ENCODE data around the gene ACTRT3. TPM values are rescaled to one million over a fixed set of nuclear protein-coding genes. Genes with fewer than 3 reads are reported as not detected.

The ACTRT3 gene
- total and polyA plus RNA-seq, 7 donors = 0.63 to 3.0 (median 0.75) TPM

DNA sequence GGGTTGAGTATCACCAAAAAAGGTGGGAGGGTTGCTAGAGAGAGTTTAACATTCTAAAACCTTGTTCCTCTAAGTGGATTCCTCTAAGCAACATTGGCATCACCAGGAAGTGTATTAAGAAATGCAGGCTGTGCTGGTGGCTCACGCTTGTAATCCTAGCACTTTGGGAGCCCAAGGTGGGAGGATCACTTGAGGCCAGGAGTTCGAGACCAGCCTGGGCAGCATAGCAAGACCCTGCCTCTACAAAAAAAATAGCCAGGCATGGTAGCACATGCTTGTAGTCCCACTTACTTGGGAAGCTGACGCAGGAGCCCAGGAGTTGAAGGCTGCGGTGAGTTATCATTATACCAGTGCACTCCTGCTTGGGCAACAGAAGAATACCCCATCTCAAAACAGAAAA, 8.5 kb upstream of the ACTRT3 start:
- Histone ChIP-seq H3K9me3 (no peaks in the 10 kb centered on the region), H3K27me3 (ENCODE audit: insufficient read depth in 3 of 3, low read length in 2 of 3) (no peaks in the 10 kb centered on the region), H3K4me1 (peaks cover 31% of the 10 kb centered on the region), H3K27ac (no peak overlapping the region), H3K4me3 (no peak overlapping the region), H3K36me3 (ENCODE audit: insufficient read depth in 1 of 2, low read depth in 1 of 2) (peaks cover 22 to 88% of the 10 kb centered on the region in 2 donors)
- DNase-seq = no peak
- intact Hi-C loops (cut with DNase I) = loop anchor here in 1 of 2 donors (5.0 kb wide), 1 partner anchor 189 kb away; the partner anchor contains the start of gene SEC62
- no peak for ATAC-seq
- TF ChIP-seq CTCF (IDR thresholded peaks at IDR 0.05) = no peak
- 69 to 96% (median 85%) methylated on average over 4 of the region's 4 CpGs for WGBS, 3 donors

GRCh38 chr3:169774186-169774585, 4.8 kb upstream of the ACTRT3 start:
- H3K27me3 ChIP-seq (ENCODE audit: insufficient read depth in 3 of 3, low read length in 2 of 3) = no peaks in the 10 kb centered on the region
- H3K4me3 ChIP-seq = peak overlapping the region; percentile 83
- TF ChIP-seq CTCF (IDR thresholded peaks at IDR 0.05) = no peak
- intact Hi-C loops (cut with DNase I) = no loop called here
- no peak for DNase-seq
- H3K4me1 ChIP-seq = peaks cover 25% of the 10 kb centered on the region
- WGBS, 3 donors = 53 to 55% (median 54%) methylated on average over 5 of the region's 5 CpGs
- H3K27ac ChIP-seq = peak overlapping the region; percentile 98
- H3K9me3 ChIP-seq = no peaks in the 10 kb centered on the region
- no peak for ATAC-seq
- peaks cover 6 to 51% of the 10 kb centered on the region in 2 donors for H3K36me3 ChIP-seq (ENCODE audit: insufficient read depth in 1 of 2, low read depth in 1 of 2)

DNA sequence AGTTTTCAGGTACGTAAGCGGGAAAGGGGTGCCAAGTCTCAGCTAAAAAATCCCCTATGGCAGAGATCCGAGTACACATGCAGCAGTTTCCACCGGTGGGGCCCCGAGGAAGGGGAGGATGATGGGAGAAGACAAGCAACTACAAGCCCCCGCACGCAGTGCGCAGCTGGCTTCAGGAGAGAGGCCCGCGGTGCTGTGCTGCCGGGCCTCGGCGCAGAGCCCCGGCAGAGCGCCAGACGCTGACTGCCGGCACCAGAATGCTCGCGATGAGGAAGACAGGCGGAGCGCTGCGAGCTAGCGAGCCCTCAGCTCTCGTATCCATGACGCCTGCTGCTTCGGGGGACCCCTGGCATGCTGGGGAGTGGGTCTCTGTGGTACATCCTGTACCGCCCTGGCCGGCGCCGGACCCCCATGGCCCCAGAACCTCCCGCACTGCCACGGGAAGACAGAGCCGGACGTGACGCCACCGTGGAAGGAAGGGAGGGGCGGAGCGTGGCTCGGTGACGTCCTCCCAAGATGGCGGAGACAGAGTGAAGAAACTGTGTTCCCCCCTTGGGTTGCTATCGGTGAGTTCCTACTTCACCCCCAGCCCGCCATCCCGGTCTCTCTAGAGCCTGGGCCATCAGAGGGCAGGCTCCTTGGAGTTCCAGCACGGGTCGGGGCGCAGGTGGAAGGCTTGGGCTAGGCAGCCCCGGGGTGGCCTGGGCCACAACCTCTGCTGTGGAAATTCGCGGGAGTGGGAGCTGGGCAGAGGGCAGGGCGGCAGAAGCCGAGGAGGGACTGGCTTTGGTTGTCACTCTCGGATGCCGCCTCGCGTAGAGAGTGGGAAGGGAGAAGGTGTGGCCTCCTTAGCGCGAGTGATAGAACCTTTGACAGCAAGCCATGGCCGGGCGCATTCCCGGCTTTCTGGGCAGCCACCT, 3.8 kb upstream of the ACTRT3 start, which contains the start of gene MYNN:
MYNN (plus strand) TSS at position 500 of the 920 bp plus-strand sequence. CDS start 900 bp downstream, outside the sequence.
- peak; percentile 93 to 95 (median 94) for ATAC-seq

DNA sequence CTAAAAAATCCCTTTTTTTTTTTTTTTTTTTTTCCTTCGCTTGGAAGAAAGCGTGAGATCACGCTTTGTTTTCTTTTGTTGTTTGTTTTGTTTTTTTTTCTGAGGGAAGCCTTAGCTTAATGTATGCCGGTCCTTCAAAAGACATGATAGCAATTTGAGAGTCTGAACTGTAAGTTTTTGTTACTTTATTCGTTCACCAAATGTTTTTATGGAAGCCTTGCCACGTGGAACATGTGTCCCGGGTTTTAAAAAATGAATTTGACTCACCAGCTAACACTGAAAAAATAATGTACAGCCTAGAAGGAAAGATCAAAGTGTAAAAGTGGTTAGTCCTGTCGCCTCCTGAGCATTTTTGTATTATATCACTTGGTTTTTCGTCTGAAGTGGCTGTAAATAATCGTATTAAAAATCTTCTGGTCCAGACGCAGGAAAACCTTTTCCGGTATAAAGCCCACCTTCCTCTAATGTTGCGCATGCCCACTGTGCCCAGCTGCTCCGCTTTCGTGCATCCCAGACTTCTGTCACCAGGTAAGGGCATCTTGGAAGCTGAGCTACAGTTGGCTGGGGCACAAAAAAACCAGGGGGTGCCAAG, 3.0 kb upstream of the ACTRT3 start:
- TF ChIP-seq CTCF (IDR thresholded peaks at IDR 0.05) = no peak
- Histone ChIP-seq H3K36me3 (ENCODE audit: insufficient read depth in 1 of 2, low read depth in 1 of 2) (peaks cover 0 to 33% of the 10 kb centered on the region in 2 donors), H3K27ac (peak overlapping the region; percentile 98), H3K4me3 (peak overlapping the region; percentile 83), H3K4me1 (peaks cover 23% of the 10 kb centered on the region), H3K27me3 (ENCODE audit: insufficient read depth in 3 of 3, low read length in 2 of 3) (no peaks in the 10 kb centered on the region), H3K9me3 (no peaks in the 10 kb centered on the region)
- WGBS, 3 donors = 0 to 1% (median 0%) methylated on average over 15 of the region's 15 CpGs
- ATAC-seq (peak; percentile 73 to 76 (median 74)), DNase-seq (peak in 1 of 2 donors; percentile 69)
- intact Hi-C loops (cut with DNase I) = no loop called here

More for the DNA sequence above, 3.8 kb upstream of the ACTRT3 start, which contains the start of gene MYNN:
- Histone ChIP-seq H3K9me3 (no peaks in the 10 kb centered on the region), H3K4me3 (peak within 1 kb of the TSS; percentile 83), H3K27me3 (ENCODE audit: insufficient read depth in 3 of 3, low read length in 2 of 3) (no peaks in the 10 kb centered on the region), H3K4me1 (peaks cover 23% of the 10 kb centered on the region), H3K36me3 (ENCODE audit: insufficient read depth in 1 of 2, low read depth in 1 of 2) (peaks cover 2 to 41% of the 10 kb centered on the region in 2 donors), H3K27ac (peak within 1 kb of the TSS; percentile 98)
- 0% methylated on average over 51 to 61 of the region's 61 CpGs for WGBS, 3 donors
- intact Hi-C loops (cut with DNase I) = no loop called here
- DNase-seq = peak; percentile 94 to 96
- TF ChIP-seq CTCF (IDR thresholded peaks at IDR 0.05) = no peak

All from psoas muscle (tissue), 8 donors.